HCT116 (cell line): Measurements from ENCODE around the gene ZC3H8.

ENCODE experiments used
- EZH2 ChIP-seq: fragments of 200-600 bp; sonication (generic); IDR thresholded peaks from 2 replicates; pipeline ENCODE4 v1.6.1; 2017; ENCODE audit warnings: antibody characterized with exemption, mixed run types
- EZH2phosphoT487 ChIP-seq: fragments of 200-600 bp; IDR thresholded peaks from 2 replicates; pipeline ENCODE4 v1.6.1; 2018; ENCODE audit warnings: antibody characterized with exemption, borderline replicate concordance
- POLR2A ChIP-seq: IDR thresholded peaks from 2 replicates; pipeline ENCODE4 v1.7.0; 2011; ENCODE audit warnings: borderline replicate concordance; ENCODE audit not compliant: insufficient read depth, insufficient read length; ENCODE audit errors: extremely low read depth
- ZNF274 ChIP-seq: fragments of 200-500 bp; sonication (Bioruptor generic); IDR thresholded peaks from 2 replicates; pipeline ENCODE4 v1.6.1; 2014; ENCODE audit warnings: mild to moderate bottlenecking, low read depth, low read length, inconsistent platforms
- TF ChIP-seq, protein P1 (sequence below): IDR thresholded peaks from 2 replicates; pipeline ENCODE4 v1.6.1; 2012; ENCODE audit warnings: low read depth
- TF ChIP-seq, protein P2 (sequence below), 3 experiments: fragments of 200-600 bp in 1 of 3; sonication (generic) in 1 of 3; IDR thresholded peaks in 2 of 3; conservative IDR thresholded peaks in 1 of 3; 2 replicates each; pipeline ENCODE4 v1.5.1; 2012 to 2017; ENCODE audit warnings: low read depth in 2 of 3, low read length in 2 of 3, antibody characterized with exemption in 1 of 3, borderline replicate concordance in 1 of 3, control low read depth in 1 of 3, mild to moderate bottlenecking in 1 of 3, mixed read lengths in 1 of 3, mixed run types in 1 of 3, moderate library complexity in 1 of 3; ENCODE audit not compliant: insufficient read depth in 1 of 3

DNA sequence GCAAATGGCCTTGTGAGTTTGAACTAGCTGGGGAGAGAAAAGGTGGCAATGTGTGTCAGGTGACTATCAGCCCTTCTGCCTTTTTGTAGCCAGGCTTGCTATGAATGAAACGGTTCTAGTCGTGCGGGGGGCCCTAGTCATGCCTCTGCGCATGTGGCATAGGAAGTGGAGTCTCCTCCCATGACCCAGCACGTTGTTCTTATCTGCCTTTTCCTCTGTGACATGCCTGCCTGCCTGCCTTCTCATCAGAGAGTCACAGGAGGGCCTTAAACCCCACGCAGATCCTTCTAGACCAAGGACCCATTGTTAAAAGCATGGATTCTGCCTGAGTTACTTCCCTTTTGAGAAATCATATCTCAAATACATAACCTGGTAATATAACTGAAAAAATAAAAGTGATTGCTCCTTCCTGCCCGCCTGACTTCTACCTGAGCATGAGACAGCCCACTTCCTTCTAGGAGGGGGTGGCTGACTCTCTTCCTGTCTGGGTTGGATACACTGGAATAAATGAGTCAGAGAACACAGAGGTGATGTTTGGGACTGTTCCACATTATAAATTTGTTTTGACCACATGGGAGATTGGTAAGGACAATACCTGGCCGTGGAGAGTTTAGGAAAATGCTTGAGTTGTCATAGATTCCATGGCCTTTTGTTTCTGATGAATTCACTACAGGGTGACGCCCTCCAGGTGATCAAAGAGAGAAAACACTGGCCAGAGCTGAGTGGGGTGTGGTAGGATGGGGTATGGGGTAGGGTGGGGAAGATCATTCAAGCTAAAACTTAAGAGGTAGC, 66.8 kb downstream of the ZC3H8 start:
- TF ChIP-seq EZH2 (no peak), POLR2A (no peak), ZNF274 (no peak), EZH2phosphoT487 (no peak)
- TF ChIP-seq, protein P1, sequence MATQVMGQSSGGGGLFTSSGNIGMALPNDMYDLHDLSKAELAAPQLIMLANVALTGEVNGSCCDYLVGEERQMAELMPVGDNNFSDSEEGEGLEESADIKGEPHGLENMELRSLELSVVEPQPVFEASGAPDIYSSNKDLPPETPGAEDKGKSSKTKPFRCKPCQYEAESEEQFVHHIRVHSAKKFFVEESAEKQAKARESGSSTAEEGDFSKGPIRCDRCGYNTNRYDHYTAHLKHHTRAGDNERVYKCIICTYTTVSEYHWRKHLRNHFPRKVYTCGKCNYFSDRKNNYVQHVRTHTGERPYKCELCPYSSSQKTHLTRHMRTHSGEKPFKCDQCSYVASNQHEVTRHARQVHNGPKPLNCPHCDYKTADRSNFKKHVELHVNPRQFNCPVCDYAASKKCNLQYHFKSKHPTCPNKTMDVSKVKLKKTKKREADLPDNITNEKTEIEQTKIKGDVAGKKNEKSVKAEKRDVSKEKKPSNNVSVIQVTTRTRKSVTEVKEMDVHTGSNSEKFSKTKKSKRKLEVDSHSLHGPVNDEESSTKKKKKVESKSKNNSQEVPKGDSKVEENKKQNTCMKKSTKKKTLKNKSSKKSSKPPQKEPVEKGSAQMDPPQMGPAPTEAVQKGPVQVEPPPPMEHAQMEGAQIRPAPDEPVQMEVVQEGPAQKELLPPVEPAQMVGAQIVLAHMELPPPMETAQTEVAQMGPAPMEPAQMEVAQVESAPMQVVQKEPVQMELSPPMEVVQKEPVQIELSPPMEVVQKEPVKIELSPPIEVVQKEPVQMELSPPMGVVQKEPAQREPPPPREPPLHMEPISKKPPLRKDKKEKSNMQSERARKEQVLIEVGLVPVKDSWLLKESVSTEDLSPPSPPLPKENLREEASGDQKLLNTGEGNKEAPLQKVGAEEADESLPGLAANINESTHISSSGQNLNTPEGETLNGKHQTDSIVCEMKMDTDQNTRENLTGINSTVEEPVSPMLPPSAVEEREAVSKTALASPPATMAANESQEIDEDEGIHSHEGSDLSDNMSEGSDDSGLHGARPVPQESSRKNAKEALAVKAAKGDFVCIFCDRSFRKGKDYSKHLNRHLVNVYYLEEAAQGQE: no peak
- TF ChIP-seq, protein P2, sequence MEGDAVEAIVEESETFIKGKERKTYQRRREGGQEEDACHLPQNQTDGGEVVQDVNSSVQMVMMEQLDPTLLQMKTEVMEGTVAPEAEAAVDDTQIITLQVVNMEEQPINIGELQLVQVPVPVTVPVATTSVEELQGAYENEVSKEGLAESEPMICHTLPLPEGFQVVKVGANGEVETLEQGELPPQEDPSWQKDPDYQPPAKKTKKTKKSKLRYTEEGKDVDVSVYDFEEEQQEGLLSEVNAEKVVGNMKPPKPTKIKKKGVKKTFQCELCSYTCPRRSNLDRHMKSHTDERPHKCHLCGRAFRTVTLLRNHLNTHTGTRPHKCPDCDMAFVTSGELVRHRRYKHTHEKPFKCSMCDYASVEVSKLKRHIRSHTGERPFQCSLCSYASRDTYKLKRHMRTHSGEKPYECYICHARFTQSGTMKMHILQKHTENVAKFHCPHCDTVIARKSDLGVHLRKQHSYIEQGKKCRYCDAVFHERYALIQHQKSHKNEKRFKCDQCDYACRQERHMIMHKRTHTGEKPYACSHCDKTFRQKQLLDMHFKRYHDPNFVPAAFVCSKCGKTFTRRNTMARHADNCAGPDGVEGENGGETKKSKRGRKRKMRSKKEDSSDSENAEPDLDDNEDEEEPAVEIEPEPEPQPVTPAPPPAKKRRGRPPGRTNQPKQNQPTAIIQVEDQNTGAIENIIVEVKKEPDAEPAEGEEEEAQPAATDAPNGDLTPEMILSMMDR (IDR thresholded peaks at IDR 0.05 in 2 of 3, conservative IDR thresholded peaks at IDR 0.05 in 1 of 3; ENCODE audit: borderline replicate concordance in 1 of 3, insufficient read depth in 1 of 3, low read depth in 2 of 3, low read length in 2 of 3): no peak
